Panc1 (cell line): ENCODE results near the gene POU2F1. TPM values are rescaled to one million over a fixed set of nuclear protein-coding genes. Genes with fewer than 3 reads are reported as not detected.
A peak's percentile ranks its signal among the peaks of the same experiment; 100 is the strongest.

Experiments used
- ATAC-seq: fragments of 200-7000 bp; cut with Tn5 transposase; 2 replicates; pipeline ENCODE4 v1.9.1; 2020; ENCODE audit warnings: mild to moderate bottlenecking, moderate library complexity
- BruUV-seq: library from RNA; stranded (reverse); fragments of 400-500 nt; replicated peaks from 2 replicates; lab custom pipeline; 2021; lab: Mats Ljungman, UMichigan
- CTCF ChIA-PET: fragments of 300-600 bp; sonication (Branson Sonifier 250); formaldehyde crosslinking; loops from one replicate; lab custom pipeline; 2022; ENCODE audit warnings: antibody characterized with exemption; lab: Charles Lee
- POLR2A ChIA-PET: fragments of 300-600 bp; sonication (Branson Sonifier 250); formaldehyde crosslinking; loops from one replicate; lab custom pipeline; 2022; ENCODE audit warnings: antibody characterized with exemption; lab: Charles Lee
- DNase-seq: peaks from one replicate; pipeline ENCODE4 v3.0.0-alpha.2; 2010; ENCODE audit warnings: low read depth, low spot score
- H3K27ac ChIP-seq: 2 replicates; pipeline ENCODE4 v1.5.1; 2011; ENCODE audit warnings: mild to moderate bottlenecking, low read length, inconsistent platforms
- H3K27me3 ChIP-seq: fragments of 200-500 bp; sonication (Bioruptor generic); 2 replicates; pipeline ENCODE4 v1.6.0; 2014; ENCODE audit warnings: low read length, inconsistent platforms; ENCODE audit not compliant: control insufficient read depth, insufficient read depth
- H3K36me3 ChIP-seq: fragments of 200-500 bp; sonication (Bioruptor generic); 2 replicates; pipeline ENCODE4 v1.5.1; 2014; ENCODE audit warnings: inconsistent platforms, mild to moderate bottlenecking, low read length, moderate library complexity; ENCODE audit not compliant: control insufficient read depth, insufficient read depth
- H3K4me1 ChIP-seq: 2 replicates; pipeline ENCODE4 v1.5.1; 2011; ENCODE audit warnings: inconsistent platforms, mild to moderate bottlenecking, low read length, moderate library complexity; ENCODE audit not compliant: control insufficient read depth, insufficient read depth
- H3K4me3 ChIP-seq, 2 experiments: 2 replicates each; pipeline ENCODE4 v1.5.1; 2011 to 2012; ENCODE audit warnings: low read depth in 2 of 2, low read length in 2 of 2, mild to moderate bottlenecking in 2 of 2, inconsistent platforms in 1 of 2, moderate library complexity in 1 of 2
- H3K9me3 ChIP-seq: fragments of 200-500 bp; sonication (Bioruptor generic); 2 replicates; pipeline ENCODE4 v1.5.1; 2014; ENCODE audit warnings: low read depth, mild to moderate bottlenecking, inconsistent platforms, low read length, moderate library complexity; ENCODE audit not compliant: control insufficient read depth, insufficient read depth
- POLR2AphosphoS5 ChIP-seq: IDR thresholded peaks from 2 replicates; pipeline ENCODE4 v1.6.1; 2012; ENCODE audit warnings: mild to moderate bottlenecking, low read depth, low read length, moderate library complexity
- REST ChIP-seq, 2 experiments: IDR thresholded peaks; 2 replicates each; pipeline ENCODE4 v1.6.1; 2011 to 2012; ENCODE audit warnings: low read depth in 2 of 2, control low read depth in 1 of 2, low read length in 1 of 2, mild to moderate bottlenecking in 1 of 2, moderate library complexity in 1 of 2; ENCODE audit not compliant: insufficient read depth in 1 of 2
- SIN3A ChIP-seq: IDR thresholded peaks from 2 replicates; pipeline ENCODE4 v1.6.1; 2012; ENCODE audit warnings: low read depth, mild to moderate bottlenecking, low read length, moderate library complexity, borderline replicate concordance; ENCODE audit not compliant: insufficient read depth
- TCF7L2 ChIP-seq: IDR thresholded peaks from 2 replicates; pipeline ENCODE4 v1.6.1; 2011; ENCODE audit warnings: mild to moderate bottlenecking, low read depth, low read length, inconsistent platforms
- in situ Hi-C: cut with HindIII; loops from 2 replicates; pipeline ENCODE4 v1.10.0; 2016; ENCODE audit warnings: low sequenced_read_pairs, low pct_unique_long_range_greater_than_20kb
- intact Hi-C: fragments of 100-400 bp; cut with micrococcal nuclease; formaldehyde crosslinking; loops from one replicate; pipeline ENCODE4 v1.10.0; 2022; ENCODE audit not compliant: unreplicated experiment
- total RNA-seq: library from RNA; stranded (reverse); gene quantifications from one replicate; pipeline ENCODE4 v1.2.1, GENCODE V29; 2021; ENCODE audit not compliant: unreplicated experiment
- TF ChIP-seq, protein P1 (sequence below): fragments of 450-650 bp; IDR thresholded peaks from 2 replicates; pipeline ENCODE4 v1.5.1; 2017; ENCODE audit warnings: mild to moderate bottlenecking

Gene POU2F1
- total RNA-seq, 1 experiment from 2014 or later: 17.1 TPM

DNA sequence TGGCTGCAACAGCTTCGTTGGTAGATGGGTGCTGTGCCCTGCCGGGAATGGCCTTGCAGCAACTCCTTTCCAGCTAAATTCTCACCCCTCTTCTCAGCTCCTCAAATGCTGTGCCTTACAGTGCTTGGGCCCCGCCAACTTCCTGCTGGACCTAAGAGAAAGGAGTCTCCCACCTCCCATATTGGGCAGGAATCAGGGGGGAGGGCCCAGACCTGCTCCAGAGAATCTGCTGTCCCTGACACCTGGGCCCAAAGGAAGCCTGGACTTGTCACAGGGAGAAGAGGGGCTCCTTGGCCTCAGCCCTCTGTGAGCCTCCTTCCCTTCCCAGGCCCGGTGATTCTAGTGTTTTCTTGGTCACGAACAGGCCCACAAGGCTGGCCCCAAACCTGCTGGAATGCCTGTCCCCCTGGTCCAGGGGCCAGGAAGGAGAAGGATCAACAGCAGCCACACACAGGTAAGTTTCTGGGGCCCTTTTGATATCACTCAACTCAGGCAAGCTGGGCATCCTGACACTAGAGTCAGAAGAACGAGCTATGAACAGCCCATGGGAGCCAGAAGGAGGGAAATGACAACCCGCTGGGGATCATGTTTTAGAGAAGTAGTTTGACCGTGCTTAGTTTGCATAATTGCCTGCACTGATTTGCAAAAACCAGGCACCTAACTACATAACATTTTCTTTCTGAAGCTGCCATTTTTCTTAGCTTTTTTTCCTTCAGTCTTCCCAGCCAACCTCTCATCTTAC, 211.4 kb downstream of the POU2F1 start:
- Histone ChIP-seq H3K27ac (no peak overlapping the region), H3K36me3 (no peaks in the 10 kb centered on the region), H3K4me3 (no peak overlapping the region), H3K9me3 (no peaks in the 10 kb centered on the region), H3K4me1 (no peaks in the 10 kb centered on the region), H3K27me3 (no peaks in the 10 kb centered on the region)
- ChIA-PET POLR2A (no interaction called here), CTCF (interaction anchor here (0.6 kb wide), 1 partner anchor 519 kb away, joined by 3 read pairs; no protein-coding TSS in a partner anchor)
- no TSS peak for BruUV-seq
- intact Hi-C loops: no loop called here
- TF ChIP-seq SIN3A: no peak
- no peak for TF ChIP-seq POLR2AphosphoS5
- TF ChIP-seq, protein P1, sequence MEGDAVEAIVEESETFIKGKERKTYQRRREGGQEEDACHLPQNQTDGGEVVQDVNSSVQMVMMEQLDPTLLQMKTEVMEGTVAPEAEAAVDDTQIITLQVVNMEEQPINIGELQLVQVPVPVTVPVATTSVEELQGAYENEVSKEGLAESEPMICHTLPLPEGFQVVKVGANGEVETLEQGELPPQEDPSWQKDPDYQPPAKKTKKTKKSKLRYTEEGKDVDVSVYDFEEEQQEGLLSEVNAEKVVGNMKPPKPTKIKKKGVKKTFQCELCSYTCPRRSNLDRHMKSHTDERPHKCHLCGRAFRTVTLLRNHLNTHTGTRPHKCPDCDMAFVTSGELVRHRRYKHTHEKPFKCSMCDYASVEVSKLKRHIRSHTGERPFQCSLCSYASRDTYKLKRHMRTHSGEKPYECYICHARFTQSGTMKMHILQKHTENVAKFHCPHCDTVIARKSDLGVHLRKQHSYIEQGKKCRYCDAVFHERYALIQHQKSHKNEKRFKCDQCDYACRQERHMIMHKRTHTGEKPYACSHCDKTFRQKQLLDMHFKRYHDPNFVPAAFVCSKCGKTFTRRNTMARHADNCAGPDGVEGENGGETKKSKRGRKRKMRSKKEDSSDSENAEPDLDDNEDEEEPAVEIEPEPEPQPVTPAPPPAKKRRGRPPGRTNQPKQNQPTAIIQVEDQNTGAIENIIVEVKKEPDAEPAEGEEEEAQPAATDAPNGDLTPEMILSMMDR: no peak
- no peak for TF ChIP-seq REST (IDR thresholded peaks at IDR 0.05; ENCODE audit: insufficient read depth in 1 of 2, low read depth in 2 of 2, low read length in 1 of 2)
- no peak for TF ChIP-seq TCF7L2
- ATAC-seq: peak; percentile 50; the same call in 1 of the 2 replicates
- in situ Hi-C loops: no loop called here
- DNase-seq: no peak

DNA sequence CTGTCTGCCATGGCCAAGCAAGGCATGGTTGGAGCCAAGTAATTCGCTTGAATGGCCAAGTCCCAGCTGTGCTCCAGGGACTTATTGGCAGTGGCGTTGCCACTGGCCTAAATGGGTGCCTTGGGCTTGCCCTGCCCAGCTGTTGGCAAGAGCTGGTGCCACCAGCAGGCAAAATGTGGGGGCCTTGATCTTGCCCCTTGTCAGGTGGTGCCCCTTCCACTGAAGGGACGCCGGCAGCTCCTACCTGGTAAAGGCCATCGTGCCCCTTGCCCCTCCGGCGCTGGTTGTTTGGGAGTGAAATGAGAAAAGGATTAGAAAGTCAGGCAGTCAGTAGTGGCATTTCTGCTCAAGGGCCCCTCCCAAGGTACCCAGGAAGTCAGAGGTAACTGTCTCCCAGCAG, 212.1 kb downstream of the POU2F1 start:
- H3K9me3 ChIP-seq: no peaks in the 10 kb centered on the region
- ATAC-seq (no peak), DNase-seq (no peak)
- BruUV-seq: no TSS peak
- ChIA-PET POLR2A (no interaction called here), CTCF (interaction anchor here (0.6 kb wide), 1 partner anchor 519 kb away, joined by 3 read pairs; no protein-coding TSS in a partner anchor)
- H3K27ac ChIP-seq: no peak overlapping the region
- no peaks in the 10 kb centered on the region for H3K36me3 ChIP-seq
- in situ Hi-C loops: no loop called here
- no peaks in the 10 kb centered on the region for H3K27me3 ChIP-seq
- intact Hi-C loops: no loop called here
- TF ChIP-seq, protein P1: no peak
- TF ChIP-seq TCF7L2 (no peak), REST (IDR thresholded peaks at IDR 0.05; ENCODE audit: insufficient read depth in 1 of 2, low read depth in 2 of 2, low read length in 1 of 2) (no peak), SIN3A (no peak), POLR2AphosphoS5 (no peak)
- H3K4me3 ChIP-seq: no peak overlapping the region
- H3K4me1 ChIP-seq: no peaks in the 10 kb centered on the region
